Endothelial cell of umbilical vein (primary cell): ENCODE data around the gene FCGBP. TPM values are rescaled to one million over a fixed set of nuclear protein-coding genes. Genes with fewer than 3 reads are reported as not detected.

ENCODE experiments used
- BruUV-seq: library from RNA; stranded (reverse); fragments of 400-500 nt; replicated peaks from 2 replicates; lab custom pipeline; 2021; lab: Mats Ljungman, UMichigan
- CTCF ChIA-PET: fragments of 300-600, 350-600 bp; sonication (Branson Sonifier 250); formaldehyde crosslinking; loops from one replicate; lab custom pipeline; 2021; ENCODE audit warnings: antibody characterized with exemption, inconsistent platforms; lab: Charles Lee
- POLR2A ChIA-PET: fragments of 300-600, 350-600 bp; sonication (Branson Sonifier 250); formaldehyde crosslinking; loops from one replicate; lab custom pipeline; 2021; ENCODE audit warnings: antibody characterized with exemption, inconsistent platforms; lab: Charles Lee
- DNase-seq: peaks from one replicate; pipeline ENCODE4 v3.0.0-alpha.2; 2011; ENCODE audit warnings: low read depth, low spot score
- FAIRE-seq: peaks from 2 replicates; lab custom pipeline; 2011; peaks lifted over from hg19 to GRCh38; lab: Jason Lieb, UNC
- H2AFZ ChIP-seq: 2 replicates; pipeline ENCODE4 v1.6.0; 2012; ENCODE audit warnings: low read depth, low read length, control low read depth, inconsistent platforms
- H3K27ac ChIP-seq: 2 replicates; pipeline ENCODE4 v1.5.1; 2011; ENCODE audit warnings: low read depth, mild to moderate bottlenecking, control low read depth, low read length, moderate library complexity; ENCODE audit not compliant: insufficient read depth
- H3K27me3 ChIP-seq, 2 experiments: 2 replicates each; pipeline versions ENCODE4 v1.6.0 to v1.6.1; 2011; ENCODE audit warnings: low read length in 2 of 2, mixed read lengths in 1 of 2; ENCODE audit not compliant: control insufficient read depth in 2 of 2, insufficient read depth in 2 of 2
- H3K36me3 ChIP-seq, 2 experiments: 2 replicates in 1 of 2; 3 replicates in 1 of 2; pipeline ENCODE4 v1.5.1; 2011; ENCODE audit warnings: low read length in 2 of 2, mild to moderate bottlenecking in 1 of 2, moderate library complexity in 1 of 2; ENCODE audit not compliant: control insufficient read depth in 2 of 2, insufficient read depth in 2 of 2; ENCODE audit errors: extremely low read depth in 1 of 2
- H3K4me1 ChIP-seq: 3 replicates; pipeline ENCODE4 v1.5.1; 2011; ENCODE audit warnings: mild to moderate bottlenecking, low read length; ENCODE audit not compliant: control insufficient read depth, insufficient read depth; ENCODE audit errors: extremely low read depth
- H3K4me2 ChIP-seq: 2 replicates; pipeline ENCODE4 v1.6.1; 2011; ENCODE audit warnings: low read length, control low read depth, mixed read lengths; ENCODE audit not compliant: insufficient read depth
- H3K4me3 ChIP-seq, 3 experiments: fragments of 200-600 bp in 1 of 3; sonication (generic), shearing (Covaris generic) in 1 of 3; replicated peaks in 1 of 3; 2 replicates each; pipeline ENCODE4 v1.5.1; 2011 to 2016; ENCODE audit warnings: control low read depth in 3 of 3, low read length in 3 of 3, mild to moderate bottlenecking in 2 of 3, inconsistent platforms in 1 of 3, low read depth in 1 of 3, moderate library complexity in 1 of 3; ENCODE audit not compliant: insufficient read depth in 1 of 3
- H3K79me2 ChIP-seq: 2 replicates; pipeline ENCODE4 v1.6.0; 2012; ENCODE audit warnings: low read length, inconsistent platforms; ENCODE audit not compliant: control insufficient read depth, insufficient read depth
- H3K9ac ChIP-seq: replicated peaks from 2 replicates; pipeline ENCODE3; 2011; ENCODE audit warnings: low read length, control low read depth; ENCODE audit not compliant: insufficient read depth; ENCODE audit errors: extremely low read depth
- H3K9me1 ChIP-seq: replicated peaks from 3 replicates; pipeline ENCODE4 v1.6.0; 2011; ENCODE audit warnings: mild to moderate bottlenecking, low read length; ENCODE audit not compliant: control insufficient read depth, insufficient read depth; ENCODE audit errors: extremely low read depth
- H3K9me3 ChIP-seq: replicated peaks from 2 replicates; pipeline ENCODE4 v1.5.1; 2012; ENCODE audit warnings: low read length, inconsistent platforms; ENCODE audit not compliant: control insufficient read depth, insufficient read depth
- H4K20me1 ChIP-seq: replicated peaks from 2 replicates; pipeline ENCODE3; 2011; ENCODE audit warnings: mild to moderate bottlenecking, low read length; ENCODE audit not compliant: control insufficient read depth, insufficient read depth; ENCODE audit errors: extremely low read depth
- CTCF ChIP-seq, 2 donors: IDR thresholded peaks; 1 replicate in 1 of 2; 2 replicates in 1 of 2; pipeline ENCODE4 v1.5.1; 2011; ENCODE audit warnings: low read length in 2 of 2, mild to moderate bottlenecking in 2 of 2, moderate library complexity in 2 of 2, control low read depth in 1 of 2, inconsistent platforms in 1 of 2, low read depth in 1 of 2; ENCODE audit not compliant: insufficient read depth in 1 of 2; ENCODE audit errors: extremely low read depth in 1 of 2
- EZH2 ChIP-seq: IDR thresholded peaks from 2 replicates; pipeline ENCODE4 v1.6.1; 2012; ENCODE audit warnings: borderline replicate concordance, low read depth, mild to moderate bottlenecking, moderate library complexity, low read length, inconsistent platforms; ENCODE audit not compliant: severe bottlenecking
- FOS ChIP-seq: IDR thresholded peaks from 2 replicates; pipeline ENCODE4 v1.6.1; 2011; ENCODE audit warnings: mild to moderate bottlenecking, low read length, moderate library complexity, borderline replicate concordance; ENCODE audit not compliant: insufficient read depth
- GATA2 ChIP-seq: IDR thresholded peaks from 2 replicates; pipeline ENCODE4 v1.7.0; 2011; ENCODE audit warnings: low read depth, mild to moderate bottlenecking, moderate library complexity, mixed read lengths, low read length; ENCODE audit not compliant: insufficient read length, insufficient read depth
- JUN ChIP-seq: IDR thresholded peaks from 2 replicates; pipeline ENCODE4 v1.6.1; 2011; ENCODE audit warnings: borderline replicate concordance, low read depth; ENCODE audit not compliant: insufficient read length, insufficient read depth
- MAX ChIP-seq: IDR thresholded peaks from 2 replicates; pipeline ENCODE4 v1.6.1; 2011; ENCODE audit not compliant: insufficient read depth, insufficient read length
- MYC ChIP-seq: IDR thresholded peaks from one replicate; pipeline ENCODE4 v1.6.1; 2011; ENCODE audit warnings: mild to moderate bottlenecking, low read depth, low read length
- POLR2A ChIP-seq: IDR thresholded peaks from 2 replicates; pipeline ENCODE4 v1.6.1; 2012; ENCODE audit warnings: low read depth, mild to moderate bottlenecking, control low read depth, low read length
- POLR2AphosphoS5 ChIP-seq: IDR thresholded peaks from 2 replicates; pipeline ENCODE4 v1.6.1; 2012; ENCODE audit warnings: low read depth, mild to moderate bottlenecking, control low read depth, low read length, moderate library complexity; ENCODE audit not compliant: insufficient read depth
- dilution Hi-C: fragments of 300-500 bp; cut with MboI; formaldehyde crosslinking; loops from one replicate; pipeline ENCODE4 v1.15.0; 2019; ENCODE audit warnings: low sequenced_read_pairs; ENCODE audit not compliant: extremely low pct_ligation_motif_present
- intact Hi-C: fragments of 100-400 bp; cut with micrococcal nuclease; formaldehyde crosslinking; loops from one replicate; pipeline ENCODE4 v1.10.0; 2022
- polyA plus RNA-seq, 4 experiments: library from polyadenylated mRNA; depleted of rRNA in 3 of 4; stranded (reverse) in 3 of 4; unstranded in 1 of 4; fragments of >200 nt; gene quantifications; 2 replicates each; pipeline versions ENCODE4 v1.2.1 to v1.2.3, GENCODE V29; 2011 to 2012; ENCODE audit warnings: missing spikeins in 1 of 4
- total RNA-seq: library from RNA; stranded (reverse); gene quantifications from 2 replicates; pipeline ENCODE4 v1.2.3, GENCODE V29; 2021

Gene FCGBP
- total and polyA plus RNA-seq, 2 donors (not counting 3 experiments of a cell fraction or from before 2014, with no cell fraction given), result 0.01 TPM; not detected in 1

- intact Hi-C loops, result no loop called here
- no TSS peak for BruUV-seq
- DNase-seq (no peak), FAIRE-seq (no peak)
- H3K4me2 ChIP-seq, result peak overlapping the region; percentile 64
- POLR2A ChIA-PET, result no interaction called here
- H3K9me3 ChIP-seq, result no peaks in the 10 kb centered on the region
- H3K27ac ChIP-seq, result no peak overlapping the region
- CTCF ChIA-PET, result interaction anchor here (0.6 to 2.4 kb wide), 4 partner anchors 9 to 191 kb away, joined by 3 to 15 read pairs (median 3); partner anchors contain the start of gene PSMC4
- dilution Hi-C loops, result no loop called here
- H3K79me2 ChIP-seq, result no peaks in the 10 kb centered on the region
- no peak overlapping the region for H3K9ac ChIP-seq
- no peaks in the 10 kb centered on the region for H3K36me3 ChIP-seq
- peaks cover 12% of the 10 kb centered on the region for H3K4me1 ChIP-seq
- TF ChIP-seq FOS (no peak), POLR2AphosphoS5 (no peak), EZH2 (no peak), POLR2A (no peak), MYC (no peak), CTCF (IDR thresholded peaks at IDR 0.05; ENCODE audit: extremely low read depth in 1 of 2, insufficient read depth in 1 of 2, low read depth in 1 of 2, low read length in 2 of 2) (no peak), JUN (no peak), GATA2 (no peak), MAX (no peak)
- H3K27me3 ChIP-seq, result peaks cover 2 to 5% of the 10 kb centered on the region in 2 experiments
- H2AFZ ChIP-seq, result no peak overlapping the region
- no peak overlapping the region for H3K4me3 ChIP-seq
- no peaks in the 10 kb centered on the region for H3K9me1 ChIP-seq
- H4K20me1 ChIP-seq, result no peaks in the 10 kb centered on the region
Measured at GRCh38 chr19:39942366-39942730, 7.9 kb upstream of the FCGBP start.
